KMS-11 (cell line): ENCODE data around the gene BBS1.
"Not testable (repeated sequence)": the region's sequence is repeated elsewhere in the genome, so short reads cannot be mapped to it uniquely, and the experiment has no call there.

Experiments
- H2AFZ ChIP-seq: fragments of 200-600 bp; sonication (generic); 2 replicates; pipeline ENCODE4 v1.6.1; 2016; ENCODE audit warnings: antibody characterized with exemption, mixed run types, low read depth
- H3K27ac ChIP-seq: fragments of 200-600 bp; sonication (generic); 2 replicates; pipeline ENCODE4 v1.6.1; 2016; ENCODE audit warnings: mild to moderate bottlenecking, mixed run types
- H3K27me3 ChIP-seq: fragments of 200-600 bp; sonication (generic); 2 replicates; pipeline ENCODE4 v1.6.1; 2017; ENCODE audit warnings: mild to moderate bottlenecking, low read depth, mixed run types, moderate library complexity; ENCODE audit not compliant: insufficient read depth
- H3K36me3 ChIP-seq: fragments of 200-600 bp; sonication (generic); 2 replicates; pipeline ENCODE4 v1.6.1; 2017; ENCODE audit warnings: mild to moderate bottlenecking, mixed run types; ENCODE audit not compliant: insufficient read depth
- H3K4me1 ChIP-seq: fragments of 200-600 bp; sonication (generic); 2 replicates; pipeline ENCODE4 v1.6.1; 2016; ENCODE audit warnings: mild to moderate bottlenecking, low read depth, mixed run types; ENCODE audit not compliant: poor library complexity, severe bottlenecking
- H3K4me2 ChIP-seq: fragments of 200-600 bp; sonication (generic); 2 replicates; pipeline ENCODE4 v1.7.0; 2016; ENCODE audit warnings: mild to moderate bottlenecking, mixed run types
- H3K4me3 ChIP-seq: fragments of 200-600 bp; sonication (generic); IDR thresholded peaks from 2 replicates; pipeline ENCODE4 v1.6.1; 2017; ENCODE audit warnings: low read depth, low read length, mixed read lengths; ENCODE audit not compliant: insufficient read depth
- H3K79me2 ChIP-seq: fragments of 200-600 bp; sonication (generic); 2 replicates; pipeline ENCODE4 v1.6.1; 2016; ENCODE audit warnings: low read depth, mixed run types; ENCODE audit not compliant: insufficient read depth
- H3K9ac ChIP-seq: fragments of 200-600 bp; sonication (generic); 2 replicates; pipeline ENCODE4 v1.6.1; 2016; ENCODE audit warnings: mild to moderate bottlenecking, mixed run types
- H4K20me1 ChIP-seq: fragments of 200-600 bp; sonication (generic); 2 replicates; pipeline ENCODE4 v1.6.1; 2016; ENCODE audit warnings: mild to moderate bottlenecking, mixed run types; ENCODE audit not compliant: insufficient read depth
- TF ChIP-seq, protein P1 (sequence below): fragments of 200-600 bp; sonication (generic); conservative IDR thresholded peaks from 2 replicates; pipeline ENCODE4 v1.6.1; 2017; ENCODE audit warnings: low read depth, mild to moderate bottlenecking, antibody characterized with exemption, low read length, moderate library complexity, mixed read lengths

BBS1 gene

DNA sequence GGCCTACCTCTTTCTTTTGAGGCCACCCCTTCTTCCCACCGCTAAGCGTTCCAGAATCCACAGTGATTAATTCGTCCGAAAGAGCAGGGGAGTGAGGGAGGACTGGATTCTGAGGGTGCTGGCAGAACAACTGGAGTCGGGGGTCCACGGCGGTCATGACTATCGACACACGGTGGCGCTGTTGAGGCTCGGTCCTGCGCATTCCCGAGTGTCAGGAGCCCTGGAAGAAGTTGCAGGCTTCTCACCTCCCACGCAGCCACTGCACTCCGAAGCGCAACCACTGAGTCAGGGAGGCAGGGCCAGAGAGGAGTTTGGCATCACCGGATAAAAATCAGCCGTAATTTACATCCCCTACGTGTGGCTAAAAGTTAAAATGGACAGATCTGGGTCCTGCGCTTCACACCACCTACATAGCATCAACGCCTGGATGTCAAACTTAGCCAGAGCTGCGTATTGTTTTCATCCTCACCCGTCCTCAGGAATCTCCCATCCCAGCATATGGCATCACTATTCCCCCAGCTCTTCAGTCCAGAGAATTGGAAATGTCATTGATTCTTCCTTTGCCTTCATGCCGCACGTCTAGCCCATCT lies 68.7 kb downstream of the BBS1 start:
- Histone ChIP-seq H3K4me1 (no peaks in the 10 kb centered on the region), H4K20me1 (no peaks in the 10 kb centered on the region), H3K4me2 (no peak overlapping the region), H3K27ac (no peak overlapping the region), H3K27me3 (peaks cover 16% of the 10 kb centered on the region; the same call in 1 of the 2 replicates), H3K4me3 (no peak overlapping the region), H2AFZ (no peak overlapping the region), H3K79me2 (no peaks in the 10 kb centered on the region), H3K36me3 (no peaks in the 10 kb centered on the region), H3K9ac (no peak overlapping the region)
- TF ChIP-seq, protein P1, sequence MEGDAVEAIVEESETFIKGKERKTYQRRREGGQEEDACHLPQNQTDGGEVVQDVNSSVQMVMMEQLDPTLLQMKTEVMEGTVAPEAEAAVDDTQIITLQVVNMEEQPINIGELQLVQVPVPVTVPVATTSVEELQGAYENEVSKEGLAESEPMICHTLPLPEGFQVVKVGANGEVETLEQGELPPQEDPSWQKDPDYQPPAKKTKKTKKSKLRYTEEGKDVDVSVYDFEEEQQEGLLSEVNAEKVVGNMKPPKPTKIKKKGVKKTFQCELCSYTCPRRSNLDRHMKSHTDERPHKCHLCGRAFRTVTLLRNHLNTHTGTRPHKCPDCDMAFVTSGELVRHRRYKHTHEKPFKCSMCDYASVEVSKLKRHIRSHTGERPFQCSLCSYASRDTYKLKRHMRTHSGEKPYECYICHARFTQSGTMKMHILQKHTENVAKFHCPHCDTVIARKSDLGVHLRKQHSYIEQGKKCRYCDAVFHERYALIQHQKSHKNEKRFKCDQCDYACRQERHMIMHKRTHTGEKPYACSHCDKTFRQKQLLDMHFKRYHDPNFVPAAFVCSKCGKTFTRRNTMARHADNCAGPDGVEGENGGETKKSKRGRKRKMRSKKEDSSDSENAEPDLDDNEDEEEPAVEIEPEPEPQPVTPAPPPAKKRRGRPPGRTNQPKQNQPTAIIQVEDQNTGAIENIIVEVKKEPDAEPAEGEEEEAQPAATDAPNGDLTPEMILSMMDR, result peak; percentile 39; the same call in 1 of the 2 replicates

DNA sequence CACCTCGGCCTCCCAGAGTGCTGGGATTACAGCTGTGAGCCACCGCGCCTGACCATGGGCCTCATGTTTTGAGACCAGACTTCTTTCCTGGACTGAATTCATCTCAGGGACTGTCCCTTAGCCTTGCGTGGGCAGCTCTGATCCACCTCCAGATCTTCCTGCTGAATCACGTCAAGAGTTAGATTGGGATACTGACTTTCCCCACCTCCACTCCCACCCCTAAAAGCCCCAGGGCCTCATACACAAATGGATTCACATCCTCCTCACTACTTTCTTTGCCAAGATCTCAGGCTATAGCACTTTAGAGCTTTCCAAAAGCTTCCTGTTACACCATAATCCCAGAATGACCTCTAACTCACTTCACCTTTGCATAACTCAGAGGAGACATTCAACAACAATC lies 70.4 kb downstream of the BBS1 start:
- Histone ChIP-seq H3K36me3 (no peaks in the 10 kb centered on the region), H3K79me2 (no peaks in the 10 kb centered on the region), H3K27me3 (peaks cover 1% of the 10 kb centered on the region; the same call in 1 of the 2 replicates), H3K4me1 (no peaks in the 10 kb centered on the region), H4K20me1 (no peaks in the 10 kb centered on the region), H2AFZ (no peak overlapping the region), H3K27ac (no peak overlapping the region), H3K4me2 (no peak overlapping the region), H3K9ac (no peak overlapping the region), H3K4me3 (no peak overlapping the region)
- TF ChIP-seq, protein P1, result no peak

DNA sequence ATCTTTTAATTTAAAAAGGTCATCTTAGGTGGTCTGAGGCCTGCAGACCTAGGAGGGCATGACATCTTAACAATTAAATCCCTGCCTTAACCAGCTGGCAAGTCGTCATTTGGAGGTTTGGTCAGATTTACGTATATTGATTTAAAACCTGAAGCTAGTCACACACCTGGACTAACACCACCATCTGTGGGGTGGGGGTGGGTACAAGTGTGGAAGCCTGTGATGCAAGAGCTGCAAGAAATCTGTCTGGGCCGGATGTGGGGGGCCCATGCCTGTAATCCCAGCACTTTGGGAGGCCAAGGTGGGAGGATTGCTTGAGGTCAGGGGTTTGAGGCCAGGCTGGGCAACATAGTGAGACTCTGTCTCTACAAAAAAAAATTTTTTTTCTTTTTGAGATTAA lies 70.8 kb downstream of the BBS1 start:
- TF ChIP-seq, protein P1, result no peak
- Histone ChIP-seq H2AFZ (no peak overlapping the region), H4K20me1 (no peaks in the 10 kb centered on the region), H3K9ac (no peak overlapping the region), H3K4me2 (no peak overlapping the region), H3K27me3 (no peaks in the 10 kb centered on the region), H3K4me1 (no peaks in the 10 kb centered on the region), H3K79me2 (no peaks in the 10 kb centered on the region), H3K36me3 (no peaks in the 10 kb centered on the region), H3K27ac (no peak overlapping the region), H3K4me3 (no peak overlapping the region)

DNA sequence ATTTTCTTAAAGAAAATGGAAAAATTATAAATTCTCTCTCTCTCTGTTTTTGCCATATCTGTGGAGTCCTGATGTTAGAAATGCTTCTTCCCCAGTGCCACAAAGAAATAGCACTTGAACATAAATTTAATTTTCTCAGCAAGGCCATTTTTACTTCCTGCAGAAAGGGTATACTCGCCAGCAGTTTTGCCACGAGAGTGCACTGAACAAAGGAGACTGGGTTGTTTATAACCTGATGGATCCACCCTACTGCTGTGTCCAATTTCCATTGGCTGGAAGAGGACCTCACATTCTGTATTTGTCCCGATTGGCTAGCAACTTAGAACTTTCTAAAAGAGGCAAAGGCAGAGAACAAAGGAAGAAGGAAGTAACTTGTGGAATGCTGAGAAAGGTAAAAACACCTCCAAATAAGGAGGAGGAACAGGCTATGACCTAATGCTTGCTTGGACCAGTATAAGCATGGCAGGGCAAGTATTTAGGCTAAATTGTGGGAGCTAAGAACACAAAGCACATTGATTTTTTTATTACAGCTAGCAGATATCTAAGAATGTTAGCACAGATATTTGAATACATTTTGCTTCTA lies 72.2 kb downstream of the BBS1 start:
- H3K4me1 ChIP-seq, H3K4me3 ChIP-seq, H3K4me2 ChIP-seq, H3K9ac ChIP-seq, H3K36me3 ChIP-seq, H3K79me2 ChIP-seq, H4K20me1 ChIP-seq, H3K27ac ChIP-seq, H2AFZ ChIP-seq, H3K27me3 ChIP-seq: not testable (repeated sequence)
